GM21367 (cell line): ENCODE data around the gene DSCAML1.
"Not testable (repeated sequence)": the region's sequence is repeated elsewhere in the genome, so short reads cannot be mapped to it uniquely, and the experiment has no call there.

Experiments used
- ATAC-seq: cut with Tn5 transposase; IDR thresholded peaks from one replicate; pipeline ENCODE4 v1.9.1; 2021; ENCODE audit not compliant: unreplicated experiment

Gene DSCAML1

DNA sequence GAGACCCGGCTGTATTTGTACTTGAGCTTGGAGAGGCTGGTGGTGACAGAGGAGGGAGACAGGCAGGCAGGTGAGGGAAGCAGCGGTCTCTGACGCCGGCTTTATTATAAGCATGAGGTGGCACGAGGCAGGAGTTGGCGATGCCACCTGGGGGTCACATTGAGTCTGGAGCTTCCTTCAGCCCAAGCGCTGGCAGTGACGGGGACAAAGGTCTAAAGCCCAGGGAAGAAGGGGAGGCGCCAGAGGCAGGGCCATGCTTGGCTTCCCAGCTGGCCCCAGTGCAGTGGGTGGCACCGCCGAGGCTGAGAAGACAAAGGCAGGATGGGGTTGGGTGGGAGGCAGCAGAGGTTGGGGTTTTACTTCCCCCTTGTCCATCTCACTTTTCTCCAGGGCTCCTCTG is 23.1 kb upstream of the DSCAML1 start:
- no peak for ATAC-seq

DNA sequence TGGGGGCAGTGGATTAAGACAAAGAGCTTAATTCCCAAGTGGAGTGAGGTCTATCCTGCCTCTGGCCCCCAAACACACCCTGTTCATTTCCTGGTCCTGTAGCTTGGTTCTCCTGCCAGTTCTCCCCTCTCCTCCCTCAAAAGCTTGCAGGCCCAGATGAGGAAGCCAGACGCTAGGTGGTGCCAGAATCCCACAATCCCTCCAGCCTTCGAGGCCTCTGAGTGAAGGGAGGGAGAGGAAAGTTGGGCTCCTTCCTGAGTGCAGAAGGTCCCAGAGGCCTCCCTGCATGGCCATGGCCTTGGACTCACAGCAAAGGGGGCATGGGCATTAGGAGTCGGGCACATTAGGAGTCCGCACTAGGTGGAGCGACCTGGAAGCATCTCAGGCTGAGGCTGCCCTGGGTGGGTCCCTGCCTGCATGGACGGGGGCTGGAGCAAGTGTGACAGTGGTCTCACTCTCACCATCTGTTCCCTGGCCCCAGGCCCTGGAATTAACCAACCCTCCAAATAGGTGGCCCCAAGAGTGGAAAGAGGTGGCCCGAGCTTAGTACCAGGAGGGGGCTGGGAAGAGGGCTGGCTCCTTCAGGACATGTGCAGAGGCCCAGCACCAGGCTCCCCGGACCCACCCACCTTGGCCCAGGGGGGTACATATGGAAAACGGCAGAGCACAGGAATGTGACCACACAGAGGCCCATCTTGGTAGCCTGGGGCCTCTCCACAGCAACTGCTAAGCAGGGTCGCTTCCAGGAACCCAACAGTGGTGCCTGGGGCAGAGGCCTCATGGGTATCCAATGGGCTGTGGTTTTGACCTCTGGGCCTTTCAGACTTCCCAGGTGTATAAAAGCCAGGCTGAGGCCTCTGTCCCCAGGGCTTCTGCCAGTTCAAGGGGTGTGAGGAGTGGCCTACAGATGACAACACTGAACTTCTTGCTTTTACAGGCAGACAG is 22.4 kb upstream of the DSCAML1 start:
- no peak for ATAC-seq

DNA sequence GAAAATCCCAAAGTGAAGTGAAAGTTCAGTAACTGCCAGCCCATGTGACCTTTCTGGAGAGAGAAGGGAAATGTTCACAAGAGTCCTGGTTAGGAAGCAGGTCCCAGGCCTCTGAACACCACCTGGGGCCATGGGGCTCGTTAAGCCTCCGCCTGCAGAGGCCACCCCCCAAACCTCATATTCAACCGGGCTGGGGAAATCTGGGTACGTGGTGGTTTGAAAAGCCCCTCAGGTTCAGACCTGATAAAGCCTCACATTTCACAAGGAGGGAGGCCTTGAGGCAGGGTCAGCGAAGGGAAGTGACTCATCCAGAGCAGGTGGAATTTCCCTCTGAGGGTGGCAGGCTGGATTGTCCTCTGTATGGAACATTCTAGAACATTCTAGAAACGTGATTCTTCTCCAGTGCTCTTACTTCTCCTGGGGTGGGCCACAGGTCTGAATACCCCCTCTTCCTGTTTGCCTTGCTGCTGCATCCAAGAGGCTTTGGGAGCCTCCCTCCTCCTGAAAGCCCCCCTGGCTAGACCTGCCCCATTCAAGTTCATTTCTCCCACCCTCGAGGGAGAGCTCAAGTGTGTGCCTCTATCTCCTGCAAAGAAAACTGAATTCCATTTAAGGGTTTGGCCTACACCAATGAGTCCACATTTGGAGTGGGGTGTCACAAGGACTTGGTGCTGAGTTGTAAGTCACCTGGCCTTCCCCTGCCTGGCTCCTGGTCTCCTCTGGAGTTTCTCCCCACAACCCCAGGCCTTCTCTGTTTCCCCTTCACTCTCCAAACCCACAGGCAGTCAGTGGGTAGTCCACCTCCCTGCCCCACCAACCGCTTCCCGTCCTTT is 21.2 kb upstream of the DSCAML1 start:
- no peak for ATAC-seq

DNA sequence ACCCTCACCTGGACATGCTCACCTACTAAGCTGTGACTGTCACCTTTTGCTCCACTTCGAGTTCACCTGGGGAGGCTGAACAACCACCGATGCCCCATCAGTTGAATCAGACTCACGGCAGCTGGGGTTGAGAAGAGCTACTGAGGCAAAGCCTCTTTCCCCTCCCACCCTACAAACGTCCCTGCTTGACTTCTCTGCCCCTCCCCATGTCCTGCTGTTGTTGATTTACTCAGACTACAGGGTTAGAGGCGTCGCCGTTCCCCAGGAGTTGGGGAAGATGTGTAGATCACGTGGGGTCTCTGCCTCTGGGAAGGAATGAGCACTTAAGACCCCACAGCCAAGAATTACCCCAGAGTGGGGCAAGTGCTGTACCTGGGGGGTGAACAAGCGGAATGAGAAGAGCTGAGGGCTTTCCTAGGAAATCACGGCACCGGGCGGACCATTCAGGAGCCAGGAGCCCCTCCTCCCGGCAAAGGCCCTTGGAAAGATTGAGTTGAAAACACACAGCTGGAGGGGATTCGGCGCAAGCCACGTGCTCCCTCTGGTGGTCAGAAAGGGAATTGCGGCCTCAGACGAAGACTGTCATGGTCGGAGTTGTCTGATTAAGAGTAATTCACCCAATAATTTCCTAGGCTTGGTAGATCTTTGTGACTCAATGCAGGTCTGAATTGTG is 20.5 kb upstream of the DSCAML1 start:
- no peak for ATAC-seq

DNA sequence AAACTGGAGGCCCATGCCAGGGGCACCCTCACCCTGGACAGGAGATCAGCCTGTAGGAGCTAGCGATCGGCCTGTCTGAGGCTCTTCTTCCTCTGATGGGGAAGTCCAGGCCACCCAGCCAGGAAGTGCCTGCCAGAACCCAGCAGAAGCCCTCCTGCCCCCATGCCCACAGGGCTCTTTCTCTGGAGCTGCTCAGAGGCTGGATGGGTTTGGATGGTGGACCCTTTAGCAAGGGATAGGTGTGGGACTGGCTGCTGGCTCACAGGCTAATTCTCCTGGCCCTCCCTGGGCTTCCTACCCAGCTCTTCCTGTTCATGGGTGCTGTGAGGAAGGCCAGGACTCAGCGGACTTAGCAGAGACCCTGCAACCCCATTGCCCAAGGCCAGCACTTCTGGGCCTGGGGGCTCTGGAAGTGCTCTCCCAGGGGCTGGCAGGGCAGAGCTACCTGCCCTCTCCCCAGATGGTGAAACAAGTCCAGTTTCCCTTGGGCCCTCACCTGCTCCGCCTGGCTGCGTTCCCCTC is 19.9 kb upstream of the DSCAML1 start:
- no peak for ATAC-seq

DNA sequence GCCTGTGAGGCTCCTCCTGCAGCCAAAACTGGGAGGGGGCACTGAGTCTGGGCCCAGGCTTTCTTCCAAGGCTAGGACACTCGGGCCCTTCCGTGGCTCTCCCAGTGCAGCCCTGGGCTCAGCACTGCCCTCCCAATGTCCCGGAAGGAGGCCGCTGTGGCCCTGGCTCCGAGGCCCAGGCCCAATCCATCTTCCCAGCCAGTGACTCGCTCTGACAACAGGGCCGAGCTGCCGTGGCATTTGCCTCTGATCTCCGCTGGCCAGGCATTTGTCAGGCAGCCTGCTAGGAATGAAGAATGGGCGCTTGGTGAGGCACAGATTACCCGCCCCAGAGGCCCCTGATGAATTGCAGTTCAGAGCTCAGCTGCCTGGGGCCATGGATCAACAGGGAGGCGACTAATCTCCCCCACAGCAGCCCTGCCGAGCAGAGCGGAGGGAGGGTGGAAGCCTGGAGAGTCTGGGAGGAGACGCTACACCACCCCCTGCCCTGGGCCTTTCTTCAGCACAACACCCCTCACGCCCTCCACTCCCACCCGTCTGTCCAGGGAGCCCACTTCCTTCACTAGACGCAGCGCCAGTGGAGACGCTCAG is 19.2 kb upstream of the DSCAML1 start:
- ATAC-seq, result no peak

DNA sequence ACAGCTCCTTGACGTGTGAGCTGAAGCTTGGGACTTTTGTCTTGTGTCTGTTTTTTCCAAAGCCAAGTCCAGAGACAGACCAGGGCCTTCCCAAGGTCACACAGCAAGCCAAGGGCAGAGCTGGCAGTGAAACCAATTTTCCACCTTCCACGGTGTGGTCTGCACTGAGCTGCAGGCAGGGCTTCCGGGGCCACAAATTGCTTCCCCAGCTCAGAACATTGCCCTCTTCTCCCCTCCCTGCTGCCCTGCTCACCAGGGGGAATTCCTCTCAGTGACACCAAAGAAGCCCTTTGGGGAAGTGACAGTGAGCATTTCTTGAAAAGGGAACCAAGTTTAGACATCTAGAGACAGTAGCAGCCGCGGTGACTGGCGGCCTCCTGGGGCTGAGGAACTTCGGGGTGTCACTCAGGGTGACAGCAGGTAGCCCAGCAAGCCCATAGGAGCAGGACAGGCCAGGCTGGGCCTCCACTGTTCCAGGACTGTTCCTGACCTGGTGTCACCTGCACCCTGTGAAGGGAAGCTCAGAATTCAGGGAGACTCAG is 18.3 kb upstream of the DSCAML1 start:
- peak; percentile 41 for ATAC-seq

DNA sequence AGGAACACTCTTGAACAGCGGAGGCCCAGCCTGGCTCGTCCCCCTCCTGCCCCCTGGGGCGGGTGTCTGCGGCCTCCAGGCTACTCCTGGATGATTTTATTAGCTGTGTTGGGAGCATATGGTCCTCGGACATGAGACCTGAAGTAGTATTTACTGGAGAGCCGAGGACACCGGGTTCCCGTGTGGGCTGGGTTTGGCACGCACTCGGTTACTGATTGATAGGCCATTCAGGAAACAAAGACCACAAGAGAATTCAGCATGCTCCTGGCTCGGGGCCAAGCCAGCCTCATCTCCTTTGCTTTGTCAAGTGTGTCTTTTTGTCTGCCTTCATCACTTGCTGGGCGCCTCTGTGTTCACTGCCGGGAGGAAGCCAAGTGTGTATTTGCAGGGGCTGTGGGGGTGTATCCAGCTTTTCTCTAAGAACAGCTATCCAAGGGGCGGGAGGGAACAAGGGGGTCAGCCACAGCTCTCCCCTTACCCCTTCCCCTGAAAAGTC is 17.8 kb upstream of the DSCAML1 start:
- peak; percentile 33 for ATAC-seq

DNA sequence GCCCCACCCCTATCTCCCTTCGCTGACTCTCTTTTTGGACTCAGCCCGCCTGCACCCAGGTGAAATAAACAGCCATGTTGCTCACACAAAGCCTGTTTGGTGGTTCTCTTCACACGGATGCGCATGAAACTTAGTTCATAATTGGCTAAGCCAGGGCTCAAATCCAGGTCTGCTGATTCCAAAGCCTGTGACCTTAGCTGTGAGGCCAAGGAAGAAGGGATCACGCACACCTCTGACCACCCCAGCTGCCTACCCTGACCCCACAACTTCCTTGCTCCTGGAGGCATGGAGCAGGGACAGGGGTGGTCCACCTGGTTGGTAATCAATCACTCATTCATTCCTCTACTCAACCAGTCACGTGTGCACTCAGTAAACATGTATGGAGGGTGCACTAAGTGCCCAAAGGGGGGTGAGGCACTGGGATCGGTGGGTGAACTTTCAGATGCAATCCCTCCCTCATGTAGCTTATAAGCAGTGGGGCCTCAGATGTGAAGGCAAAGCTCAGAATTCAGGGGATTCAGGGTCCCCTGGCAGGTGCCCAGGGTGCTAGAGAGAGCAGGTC is 17.3 kb upstream of the DSCAML1 start:
- ATAC-seq, result no peak

DNA sequence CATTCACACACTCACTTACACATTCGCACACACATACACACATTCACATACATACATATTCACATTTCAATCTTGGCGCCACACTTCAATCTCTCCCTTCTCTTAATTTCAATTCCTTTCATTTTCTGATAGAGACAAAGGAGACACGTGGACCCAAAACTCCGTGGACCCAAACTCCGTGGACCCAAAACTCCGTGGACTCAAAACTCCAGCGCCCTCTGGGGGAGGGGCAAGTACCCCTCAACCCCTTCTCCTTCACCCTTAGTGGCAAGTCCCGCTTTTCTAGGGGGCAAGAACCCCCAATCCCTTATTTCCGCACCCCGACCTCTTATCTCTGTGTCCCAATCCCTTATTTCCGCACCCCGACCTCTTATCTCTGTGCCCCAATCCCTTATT is 13.0 kb upstream of the DSCAML1 start:
- ATAC-seq, result not testable (repeated sequence)

DNA sequence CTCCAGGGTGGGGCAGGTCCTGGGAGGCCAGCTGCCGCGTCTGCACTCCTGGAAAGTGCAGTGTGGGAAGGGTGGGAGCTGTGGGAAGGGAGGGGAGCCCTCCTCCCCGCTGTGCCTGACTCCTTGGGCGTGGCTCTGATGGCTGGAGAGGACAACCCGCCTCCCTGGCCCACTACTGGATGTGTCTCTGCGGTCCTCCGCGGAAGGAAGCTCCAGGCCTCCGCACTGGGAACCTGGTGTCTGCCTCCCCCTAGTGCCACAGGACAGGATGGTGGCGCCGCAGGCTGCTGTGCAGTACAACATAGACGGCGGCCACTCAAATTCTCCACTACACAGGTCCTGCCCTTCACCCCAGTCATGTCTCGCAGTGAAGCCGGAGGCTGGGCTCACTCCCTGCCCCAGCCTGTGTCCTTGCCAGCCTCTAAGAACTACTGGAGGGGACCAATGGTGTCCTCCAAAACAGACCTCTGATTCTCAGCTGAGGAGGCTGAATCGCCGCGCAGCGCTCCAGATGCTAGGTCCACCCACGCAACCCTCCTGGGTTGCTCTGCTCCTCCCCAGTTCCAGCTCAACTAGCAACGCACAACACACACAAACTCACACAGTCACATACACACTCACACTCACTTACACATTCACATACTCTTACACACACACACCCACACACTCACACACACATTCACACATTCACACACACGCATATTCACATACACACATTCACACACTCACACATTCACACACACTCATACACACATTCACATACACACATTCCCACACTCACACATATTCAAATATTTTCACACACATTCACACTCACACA is 12.4 kb upstream of the DSCAML1 start:
- ATAC-seq, result no peak

DNA sequence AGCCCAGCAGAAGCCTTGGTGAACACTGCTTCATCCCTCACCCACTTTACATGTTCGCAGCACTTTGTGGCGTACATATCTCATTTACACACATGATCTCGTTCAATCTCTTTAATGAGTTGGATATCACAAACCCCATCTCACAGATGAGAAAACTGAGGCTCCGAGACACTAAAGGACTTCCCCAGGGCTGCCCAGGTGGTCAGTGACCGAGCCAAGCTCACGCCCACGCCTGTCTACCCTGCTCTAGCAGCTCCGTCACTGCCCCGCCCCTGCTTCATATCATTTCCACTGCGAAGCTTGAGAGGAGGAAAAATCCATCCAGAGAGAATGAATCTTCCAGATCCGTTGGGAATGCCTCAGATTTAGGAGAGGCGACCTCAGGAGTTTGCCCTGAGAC is 11.8 kb upstream of the DSCAML1 start:
- no peak for ATAC-seq

DNA sequence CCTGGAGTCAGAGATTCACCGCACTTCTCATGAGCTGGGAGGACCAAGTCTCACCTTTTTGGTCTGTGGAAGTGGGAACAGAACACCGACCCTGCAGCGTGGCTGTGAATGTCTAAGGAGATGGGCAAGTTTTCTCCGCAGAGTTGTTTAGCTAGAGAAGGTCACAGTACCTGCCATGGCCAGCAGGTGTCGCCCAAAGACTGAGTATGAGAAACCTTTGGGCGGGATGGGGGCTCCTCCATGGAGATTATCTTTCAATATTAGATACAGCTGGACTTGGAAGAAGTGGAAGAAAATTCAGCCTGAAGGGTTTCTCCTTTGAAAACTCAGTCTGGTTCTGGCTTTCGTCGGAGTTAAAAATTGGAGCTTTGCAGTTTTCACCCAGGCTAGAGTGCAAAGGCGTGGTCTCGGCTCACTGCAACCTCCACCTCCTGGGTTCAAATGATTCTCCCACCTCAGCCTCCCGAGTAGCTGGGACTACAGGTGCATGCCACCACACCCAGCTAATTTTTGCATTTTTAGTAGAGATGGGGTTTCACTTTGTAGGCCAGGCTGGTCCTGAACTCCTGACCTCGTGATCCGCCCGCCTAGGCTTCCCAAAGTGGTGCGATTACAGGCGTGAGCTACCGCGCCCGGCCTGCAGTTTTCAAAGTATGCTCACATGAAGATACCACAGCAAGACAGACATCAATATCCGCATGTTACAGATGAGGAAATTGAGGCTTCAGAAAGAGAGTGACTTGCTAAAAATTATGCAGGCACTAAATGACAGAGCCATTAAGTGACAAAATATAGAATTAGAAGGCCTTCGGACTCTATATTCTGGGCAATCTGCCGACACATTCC is 10.7 kb upstream of the DSCAML1 start:
- no peak for ATAC-seq

DNA sequence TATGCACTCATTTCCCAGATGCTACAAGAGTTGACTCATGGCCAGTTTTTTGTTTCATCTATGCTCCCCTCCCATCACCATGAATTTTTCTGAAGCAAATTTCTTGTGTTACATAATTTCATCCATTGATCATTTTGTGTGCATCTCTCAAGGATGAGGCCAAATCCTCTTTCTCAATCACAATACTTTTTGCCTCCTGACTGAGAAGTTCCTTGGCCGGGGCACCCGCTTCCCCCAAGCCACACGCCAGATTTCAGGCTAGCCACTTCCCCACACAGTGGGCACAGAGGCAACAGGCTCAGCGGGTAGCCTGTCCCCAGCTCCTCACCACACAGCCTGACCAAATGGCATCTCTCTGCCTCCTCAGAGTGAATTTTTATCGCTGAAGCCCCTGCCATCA is 9.8 kb upstream of the DSCAML1 start:
- ATAC-seq, result no peak

DNA sequence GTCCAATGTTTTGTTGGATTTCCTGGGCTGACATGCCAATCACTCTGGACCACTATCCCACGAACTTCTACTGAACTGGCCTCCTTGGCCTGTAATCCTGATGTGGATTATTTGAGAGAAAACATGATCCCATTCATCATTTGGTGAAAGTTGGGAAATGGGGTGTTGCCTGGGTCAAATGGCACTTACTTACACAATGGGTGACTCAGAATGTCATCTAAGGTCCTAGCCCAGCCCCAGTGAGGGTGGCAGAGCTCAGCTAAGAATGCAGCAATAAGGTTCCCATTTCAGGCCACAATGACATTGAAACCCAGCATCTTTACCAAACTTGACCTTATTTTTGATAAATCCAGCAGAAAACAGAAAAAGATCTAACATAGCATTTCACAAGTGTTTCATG is 8.0 kb upstream of the DSCAML1 start:
- no peak for ATAC-seq

DNA sequence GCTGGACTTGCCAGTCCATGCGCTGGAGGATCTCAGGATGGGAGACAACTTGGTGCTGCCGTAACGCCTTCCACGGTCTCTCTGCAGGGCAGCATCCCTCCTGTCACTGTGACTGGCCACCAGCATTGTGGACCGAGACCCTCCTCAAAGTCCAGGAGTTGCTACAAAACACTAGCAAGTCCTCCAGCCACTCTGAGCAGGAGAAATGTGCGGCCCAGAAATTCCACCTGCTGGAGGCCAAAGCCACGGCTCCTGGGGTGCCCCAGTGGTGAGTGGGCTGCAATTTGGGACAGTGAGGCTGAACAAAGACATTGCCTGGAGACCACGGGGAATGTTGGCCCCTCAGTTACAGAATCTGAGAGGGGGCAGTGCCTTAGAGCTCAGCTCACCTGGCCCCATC is 6.9 kb upstream of the DSCAML1 start:
- ATAC-seq, result no peak

DNA sequence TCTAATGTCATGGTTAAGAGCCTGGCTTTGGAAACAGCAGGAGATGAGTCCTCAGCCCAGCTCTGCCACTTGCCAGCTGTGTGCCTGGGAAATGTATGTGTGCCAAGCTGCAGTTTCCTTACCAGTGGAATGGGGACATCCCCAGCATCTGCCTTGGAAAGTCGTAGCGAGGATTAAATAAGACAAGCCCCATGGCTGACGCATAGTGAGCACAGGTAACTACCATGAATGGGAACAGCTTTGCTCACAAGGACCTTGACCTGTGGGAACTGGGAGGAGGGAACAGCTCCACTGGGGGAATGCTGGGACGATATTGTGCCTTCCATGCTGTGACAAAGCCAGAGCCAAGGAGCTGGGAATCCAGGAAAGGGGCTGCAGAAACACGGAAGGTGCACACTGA is 2.6 kb upstream of the DSCAML1 start:
- ATAC-seq, result no peak

DNA sequence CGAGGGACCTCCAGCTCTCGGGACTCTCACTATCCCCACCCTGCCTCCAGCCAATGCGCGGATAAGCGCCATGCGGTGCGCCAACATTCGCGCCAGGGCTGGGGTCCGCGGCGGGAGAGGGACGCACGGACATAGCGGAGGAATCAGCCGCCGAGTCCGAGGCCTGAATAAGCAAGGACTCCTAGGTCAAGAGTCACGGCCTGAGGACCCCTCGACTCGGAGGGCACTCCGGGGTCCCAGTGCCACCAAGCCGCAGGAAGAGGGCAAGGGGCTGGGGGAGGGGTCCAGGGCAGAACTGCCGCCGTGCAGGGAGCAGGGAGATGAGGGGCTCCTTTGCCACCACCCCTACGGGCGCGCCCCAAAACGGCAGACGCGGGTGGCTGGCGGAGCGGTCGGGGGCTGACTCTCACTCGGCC is 552 bp downstream of the DSCAML1 start:
- no peak for ATAC-seq
